HG03103 (cell line): Measurements from ENCODE around the gene GRIK2.
"Not testable (repeated sequence)": the region's sequence is repeated elsewhere in the genome, so short reads cannot be mapped to it uniquely, and the experiment has no call there.

ENCODE experiments used
- ATAC-seq: cut with Tn5 transposase; IDR thresholded peaks from one replicate; pipeline ENCODE4 v1.9.1; 2021; ENCODE audit warnings: low read depth; ENCODE audit not compliant: unreplicated experiment

The GRIK2 gene

DNA sequence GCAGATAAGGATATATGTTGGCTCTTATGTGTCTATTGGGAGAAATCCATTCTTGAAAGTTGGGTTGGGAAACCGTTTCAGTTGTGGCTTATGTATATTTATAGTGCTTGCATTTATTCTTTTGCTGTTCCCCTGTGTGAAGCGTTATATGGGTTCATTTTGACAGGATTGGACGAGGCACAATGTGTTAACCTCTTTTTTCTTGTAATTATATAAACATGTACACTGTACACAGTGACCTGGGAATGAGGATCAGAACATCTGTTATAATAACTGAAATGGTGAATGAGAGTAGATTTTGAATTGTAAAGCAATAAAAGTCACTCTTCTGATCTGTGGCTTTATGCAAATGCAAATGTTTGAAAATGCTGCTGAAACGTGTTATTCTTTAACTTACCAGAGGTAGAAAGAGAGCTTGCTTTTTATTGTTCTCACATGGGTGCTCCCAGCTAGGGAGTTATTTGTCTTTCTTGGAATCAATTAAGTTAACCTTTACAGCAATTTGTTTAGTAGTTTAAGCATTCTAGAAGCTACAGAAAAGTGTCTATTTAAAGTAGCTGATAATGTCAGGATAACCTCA lies 213.7 kb downstream of the GRIK2 start:
- no peak for ATAC-seq

DNA sequence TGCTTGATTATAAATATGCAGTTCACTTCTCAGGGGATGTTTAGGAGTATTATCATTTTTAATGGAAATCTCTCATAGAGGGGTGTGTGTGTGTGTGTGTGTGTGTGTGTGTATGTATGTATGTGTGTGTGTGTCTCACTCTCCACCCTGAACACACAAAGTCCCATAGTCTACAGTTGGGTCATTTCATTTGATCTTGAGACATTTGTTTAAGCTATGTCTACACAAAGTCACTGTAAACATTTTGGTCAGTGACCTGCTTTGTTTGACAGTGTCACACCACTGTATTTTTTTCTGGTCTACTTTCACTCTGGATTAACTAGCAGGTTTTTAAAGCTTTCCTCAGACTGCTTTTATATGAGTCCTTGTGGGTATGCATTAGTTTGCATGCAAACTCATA lies 215.2 kb downstream of the GRIK2 start:
- ATAC-seq, result no peak

- ATAC-seq, result no peak
Measured at GRCh38 chr6:101613556-101613955, 220.0 kb downstream of the GRIK2 start.

DNA sequence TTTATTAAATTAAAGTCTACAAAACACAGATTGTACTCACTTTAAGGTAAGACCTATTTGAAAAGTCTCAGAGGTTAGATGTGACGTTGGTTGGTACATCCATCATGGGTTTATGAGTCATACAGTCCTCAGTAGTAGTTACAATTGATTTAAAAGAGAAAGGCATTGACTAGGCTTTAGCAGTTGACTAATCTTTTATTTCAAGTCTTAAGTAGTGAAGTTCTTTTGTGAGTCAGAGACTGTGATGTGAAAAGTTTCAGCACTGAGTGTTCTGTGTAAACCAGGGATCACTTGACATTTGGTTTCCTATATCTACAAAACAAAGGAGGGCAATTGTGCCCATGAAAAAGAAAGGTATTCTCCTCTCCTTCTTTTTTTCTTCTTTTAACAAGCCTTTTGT lies 221.3 kb downstream of the GRIK2 start:
- no peak for ATAC-seq

DNA sequence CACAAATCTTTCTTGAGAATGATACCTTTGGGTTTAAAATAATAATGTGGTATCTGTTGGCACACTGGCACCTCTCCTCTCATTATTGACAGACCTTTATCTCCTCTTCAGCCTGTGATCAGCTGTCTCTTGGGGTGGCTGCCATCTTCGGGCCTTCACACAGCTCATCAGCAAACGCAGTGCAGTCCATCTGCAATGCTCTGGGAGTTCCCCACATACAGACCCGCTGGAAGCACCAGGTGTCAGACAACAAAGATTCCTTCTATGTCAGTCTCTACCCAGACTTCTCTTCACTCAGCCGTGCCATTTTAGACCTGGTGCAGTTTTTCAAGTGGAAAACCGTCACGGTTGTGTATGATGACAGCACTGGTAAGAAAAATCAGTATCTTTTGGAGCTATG lies 232.8 kb downstream of the GRIK2 start:
- no peak for ATAC-seq

- no peak for ATAC-seq
Measured at GRCh38 chr6:101630941-101631340, 237.4 kb downstream of the GRIK2 start.

- no peak for ATAC-seq
Measured at GRCh38 chr6:101633081-101633480, 239.6 kb downstream of the GRIK2 start.

GRCh38 chr6:101638865-101639264 lies 245.4 kb downstream of the GRIK2 start:
- not testable (repeated sequence) for ATAC-seq

- no peak for ATAC-seq
Measured at GRCh38 chr6:101640131-101640530, 246.6 kb downstream of the GRIK2 start.

GRCh38 chr6:101645770-101646169 lies 252.3 kb downstream of the GRIK2 start:
- ATAC-seq, result no peak

GRCh38 chr6:101650402-101651100 lies 257.0 kb downstream of the GRIK2 start:
- ATAC-seq, result no peak

DNA sequence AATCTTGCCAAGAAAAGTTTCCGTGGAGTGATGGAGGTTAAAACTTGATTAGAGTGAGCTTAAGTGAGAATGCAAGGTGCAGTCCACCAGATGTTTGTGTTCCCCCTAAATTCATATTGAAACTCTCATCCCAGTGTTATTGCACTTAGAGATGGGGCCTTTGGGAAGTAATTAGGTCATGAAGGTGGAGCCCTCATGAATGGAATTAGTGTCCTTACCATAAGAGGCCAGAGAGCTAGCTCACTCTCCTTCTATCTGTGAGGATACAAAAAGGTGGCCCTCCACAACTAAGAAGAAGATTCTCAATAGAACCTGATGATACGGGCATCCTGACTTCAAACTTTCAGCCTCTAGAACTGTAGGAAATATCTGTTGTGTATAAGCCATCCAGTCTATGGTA lies 258.6 kb downstream of the GRIK2 start:
- ATAC-seq, result no peak

DNA sequence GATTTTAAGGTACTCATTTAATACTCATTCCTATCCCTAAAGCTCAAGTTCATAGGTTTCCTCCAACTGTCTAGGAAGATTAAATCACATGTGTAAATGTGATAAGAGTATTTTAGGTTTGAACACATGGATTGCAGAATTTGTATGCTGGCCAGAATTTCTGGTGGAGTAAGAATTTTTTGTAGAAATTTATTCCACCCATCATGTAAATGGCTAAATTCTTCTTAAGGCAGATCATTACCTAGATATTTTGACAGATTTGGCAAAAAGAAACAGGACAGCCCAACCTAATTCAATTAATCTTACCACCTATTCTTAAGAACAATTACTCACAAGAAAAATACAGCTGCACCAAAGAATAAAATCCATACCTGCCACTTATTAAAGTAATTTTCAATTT lies 261.6 kb downstream of the GRIK2 start:
- no peak for ATAC-seq

- peak; percentile 84 for ATAC-seq
Measured at GRCh38 chr6:101662111-101662897, 268.8 kb downstream of the GRIK2 start.

- ATAC-seq, result no peak
Measured at GRCh38 chr6:101663100-101663499, 269.6 kb downstream of the GRIK2 start.

GRCh38 chr6:101666256-101666655 lies 272.7 kb downstream of the GRIK2 start:
- ATAC-seq, result no peak

DNA sequence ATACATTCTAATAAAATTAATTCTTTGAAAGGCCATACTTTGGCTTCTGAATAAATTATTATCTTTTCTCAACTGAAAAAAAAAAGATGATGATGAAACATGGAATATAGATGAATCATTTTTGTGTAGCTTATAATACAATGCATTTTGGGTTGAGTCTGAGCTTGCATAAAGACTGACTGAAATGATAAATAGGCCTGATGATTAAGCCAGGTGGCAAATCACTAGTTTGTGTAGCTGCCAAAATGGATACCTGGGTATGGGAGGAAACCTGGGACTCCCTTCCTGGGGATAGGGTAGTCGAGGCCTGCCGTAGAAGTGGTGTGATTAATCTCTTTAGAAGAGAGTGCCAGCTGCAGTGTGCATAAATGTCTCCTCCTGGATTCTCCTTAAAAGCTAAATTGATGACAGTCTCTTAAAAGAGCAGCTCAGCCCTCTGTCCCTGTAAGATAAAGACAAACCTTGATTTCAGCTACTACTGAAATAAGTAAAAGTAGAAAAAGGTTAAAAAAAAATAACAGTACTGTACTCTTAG lies 275.1 kb downstream of the GRIK2 start:
- no peak for ATAC-seq

DNA sequence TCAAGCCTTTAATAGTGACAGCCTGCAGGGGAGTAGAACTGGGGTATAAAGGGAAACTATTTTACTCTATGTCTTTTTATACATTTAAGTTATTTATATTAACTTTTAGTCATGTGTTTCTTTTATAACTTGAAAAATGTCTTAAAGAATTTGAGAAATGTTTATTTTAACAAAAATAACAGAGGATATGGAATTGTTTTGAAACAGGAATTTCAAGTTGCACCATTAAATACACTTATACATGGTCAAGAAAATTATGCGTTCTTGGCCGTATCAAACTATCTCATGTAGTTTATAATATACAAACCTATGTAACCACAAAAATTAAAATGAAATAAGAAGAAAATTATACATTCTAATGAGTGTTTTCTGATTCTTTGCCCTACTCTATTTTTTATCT lies 282.7 kb downstream of the GRIK2 start:
- no peak for ATAC-seq

DNA sequence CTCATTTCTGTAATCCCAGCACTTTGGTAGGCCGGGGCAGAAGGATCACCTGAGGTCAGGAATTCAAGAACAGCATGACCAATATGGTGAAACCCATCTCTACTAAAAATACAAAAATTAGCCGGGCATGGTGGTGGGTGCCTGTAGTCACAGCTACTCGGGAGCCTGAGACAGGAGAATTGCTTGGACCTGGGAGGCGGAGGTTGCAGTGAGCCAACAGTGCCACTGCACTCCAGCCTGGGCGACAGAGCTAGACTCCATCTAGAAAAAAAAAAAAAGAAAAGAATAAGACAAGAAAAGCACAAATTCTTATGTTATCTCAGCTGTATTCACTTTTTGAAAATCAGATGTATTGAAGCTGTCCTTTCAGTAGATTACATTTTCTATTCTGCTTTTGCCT lies 289.4 kb downstream of the GRIK2 start:
- ATAC-seq, result no peak

DNA sequence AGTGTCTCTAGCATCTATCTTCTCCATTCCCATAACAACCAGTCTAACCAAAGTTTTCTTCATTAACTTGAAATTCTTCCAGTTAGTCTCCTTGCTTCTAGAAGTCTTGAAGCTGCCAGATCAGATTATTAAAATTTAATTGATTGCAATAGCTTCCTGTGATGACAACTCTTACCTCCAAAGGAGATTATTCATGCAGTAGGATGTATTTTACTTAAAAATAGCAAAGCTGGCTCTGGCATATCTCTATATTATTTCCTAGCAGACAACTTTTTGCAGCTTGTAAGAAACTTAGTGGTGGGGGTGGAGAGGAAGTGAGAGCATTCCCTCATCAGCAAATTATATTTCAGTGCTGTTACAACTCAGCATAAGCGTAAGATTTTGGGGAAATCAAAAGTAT lies 290.4 kb downstream of the GRIK2 start:
- no peak for ATAC-seq

- ATAC-seq, result no peak
Measured at GRCh38 chr6:101686653-101687052, 293.1 kb downstream of the GRIK2 start.

- ATAC-seq, result no peak
Measured at GRCh38 chr6:101689156-101689555, 295.6 kb downstream of the GRIK2 start.
